Measurements from ENCODE around the gene TTN. TPM values are rescaled to one million over a fixed set of nuclear protein-coding genes. Genes with fewer than 3 reads are reported as not detected.

Gene TTN
- total RNA-seq, 1 donor from 2014 or later, result 2.0 TPM

DNA sequence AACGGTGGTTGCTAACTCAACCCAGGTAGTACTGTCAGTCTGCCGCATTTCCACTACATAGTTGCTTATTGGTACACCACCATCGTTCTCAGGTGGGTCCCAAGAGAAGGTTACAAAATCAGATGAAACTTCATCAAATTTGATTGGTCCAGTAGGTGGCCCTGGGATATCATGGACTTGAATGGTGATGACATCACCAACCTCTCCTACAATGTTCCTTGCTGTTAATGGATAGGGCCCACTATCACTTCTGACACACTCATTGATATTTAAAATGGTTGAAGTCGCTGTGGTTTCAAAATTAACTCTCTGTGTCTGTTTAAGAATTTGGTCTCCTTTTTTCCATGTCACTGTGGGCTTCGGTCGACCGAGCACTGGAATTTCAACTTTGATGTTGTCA lies 232.4 kb downstream of the TTN start:
- peaks cover 0 to 49% of the 10 kb centered on the region in 2 donors for H3K36me3 ChIP-seq
- intact Hi-C loops (cut with DNase I), result no loop called here

DNA sequence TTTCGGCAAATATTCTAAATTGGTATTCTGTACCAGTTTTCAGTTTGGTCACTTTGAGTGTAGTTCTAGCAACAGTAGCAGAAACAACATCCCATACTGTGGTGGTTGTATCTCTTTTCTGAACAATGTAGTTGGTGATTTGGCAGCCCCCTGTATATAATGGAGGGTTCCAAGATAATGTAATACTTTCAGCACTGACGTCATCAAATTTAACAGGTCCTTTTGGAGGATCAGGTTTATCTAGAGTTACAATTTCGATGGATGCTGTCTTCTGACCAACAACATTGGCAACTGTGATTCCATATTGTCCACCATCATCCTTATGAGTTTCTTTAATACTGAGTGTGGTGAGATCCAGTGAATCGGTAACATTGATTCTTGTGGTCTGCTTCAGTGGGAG lies 239.0 kb downstream of the TTN start:
- DNase-seq (ENCODE audit: extremely low spot score in 2 of 2), result no peak
- TF ChIP-seq, protein P1, sequence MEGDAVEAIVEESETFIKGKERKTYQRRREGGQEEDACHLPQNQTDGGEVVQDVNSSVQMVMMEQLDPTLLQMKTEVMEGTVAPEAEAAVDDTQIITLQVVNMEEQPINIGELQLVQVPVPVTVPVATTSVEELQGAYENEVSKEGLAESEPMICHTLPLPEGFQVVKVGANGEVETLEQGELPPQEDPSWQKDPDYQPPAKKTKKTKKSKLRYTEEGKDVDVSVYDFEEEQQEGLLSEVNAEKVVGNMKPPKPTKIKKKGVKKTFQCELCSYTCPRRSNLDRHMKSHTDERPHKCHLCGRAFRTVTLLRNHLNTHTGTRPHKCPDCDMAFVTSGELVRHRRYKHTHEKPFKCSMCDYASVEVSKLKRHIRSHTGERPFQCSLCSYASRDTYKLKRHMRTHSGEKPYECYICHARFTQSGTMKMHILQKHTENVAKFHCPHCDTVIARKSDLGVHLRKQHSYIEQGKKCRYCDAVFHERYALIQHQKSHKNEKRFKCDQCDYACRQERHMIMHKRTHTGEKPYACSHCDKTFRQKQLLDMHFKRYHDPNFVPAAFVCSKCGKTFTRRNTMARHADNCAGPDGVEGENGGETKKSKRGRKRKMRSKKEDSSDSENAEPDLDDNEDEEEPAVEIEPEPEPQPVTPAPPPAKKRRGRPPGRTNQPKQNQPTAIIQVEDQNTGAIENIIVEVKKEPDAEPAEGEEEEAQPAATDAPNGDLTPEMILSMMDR (IDR thresholded peaks at IDR 0.05), result no peak
- TF ChIP-seq POLR2A (IDR thresholded peaks at IDR 0.05), result no peak
- TF ChIP-seq POLR2AphosphoS5 (IDR thresholded peaks at IDR 0.05; ENCODE audit: insufficient read depth in 1 of 2, low read depth in 1 of 2), result no peak
- H3K4me1 ChIP-seq, result no peaks in the 10 kb centered on the region
- H3K27me3 ChIP-seq, result no peaks in the 10 kb centered on the region
- no peaks in the 10 kb centered on the region for H3K9me3 ChIP-seq
- no peak overlapping the region for H3K27ac ChIP-seq
- no peak overlapping the region for H3K4me3 ChIP-seq
- intact Hi-C loops (cut with DNase I), result no loop called here
- peaks cover 0 to 51% of the 10 kb centered on the region in 2 donors for H3K36me3 ChIP-seq

More for the DNA sequence above, 232.4 kb downstream of the TTN start:
- no peaks in the 10 kb centered on the region for H3K4me1 ChIP-seq
- TF ChIP-seq POLR2AphosphoS5 (IDR thresholded peaks at IDR 0.05; ENCODE audit: insufficient read depth in 1 of 2, low read depth in 1 of 2) (no peak), POLR2A (IDR thresholded peaks at IDR 0.05) (no peak)
- TF ChIP-seq, protein P1 (IDR thresholded peaks at IDR 0.05), result no peak
- H3K9me3 ChIP-seq, result no peaks in the 10 kb centered on the region
- no peak for DNase-seq (ENCODE audit: extremely low spot score in 2 of 2)
- H3K27me3 ChIP-seq, result no peaks in the 10 kb centered on the region
- no peak overlapping the region for H3K4me3 ChIP-seq
- H3K27ac ChIP-seq, result no peak overlapping the region

DNA sequence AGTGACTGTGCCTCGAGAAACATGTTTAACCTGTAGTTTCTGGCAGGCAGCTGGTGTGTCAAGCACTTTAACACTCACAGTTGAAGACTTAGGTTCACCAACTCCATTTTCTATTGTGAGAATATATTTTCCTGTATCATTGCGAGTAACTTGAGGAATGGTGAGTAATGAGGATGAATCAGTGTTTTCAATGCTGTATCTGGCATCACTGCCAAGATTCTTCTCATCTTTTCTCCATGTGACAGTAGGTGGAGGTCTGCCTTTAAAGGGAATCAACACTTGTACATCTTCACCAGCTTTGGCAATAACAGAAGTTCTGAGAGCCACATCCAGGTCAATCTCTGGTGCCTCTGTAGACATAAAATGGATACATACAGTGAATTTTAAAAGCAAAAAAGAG lies 254.2 kb downstream of the TTN start:
- intact Hi-C loops (cut with DNase I), result no loop called here
- no peaks in the 10 kb centered on the region for H3K9me3 ChIP-seq
- peaks cover 0 to 7% of the 10 kb centered on the region in 2 donors for H3K36me3 ChIP-seq
- no peaks in the 10 kb centered on the region for H3K4me1 ChIP-seq
- no peak for DNase-seq (ENCODE audit: extremely low spot score in 2 of 2)
- TF ChIP-seq POLR2AphosphoS5 (IDR thresholded peaks at IDR 0.05; ENCODE audit: insufficient read depth in 1 of 2, low read depth in 1 of 2) (no peak), POLR2A (IDR thresholded peaks at IDR 0.05) (no peak)
- TF ChIP-seq, protein P1 (IDR thresholded peaks at IDR 0.05), result no peak
- no peak overlapping the region for H3K27ac ChIP-seq
- no peak overlapping the region for H3K4me3 ChIP-seq
- no peaks in the 10 kb centered on the region for H3K27me3 ChIP-seq

DNA sequence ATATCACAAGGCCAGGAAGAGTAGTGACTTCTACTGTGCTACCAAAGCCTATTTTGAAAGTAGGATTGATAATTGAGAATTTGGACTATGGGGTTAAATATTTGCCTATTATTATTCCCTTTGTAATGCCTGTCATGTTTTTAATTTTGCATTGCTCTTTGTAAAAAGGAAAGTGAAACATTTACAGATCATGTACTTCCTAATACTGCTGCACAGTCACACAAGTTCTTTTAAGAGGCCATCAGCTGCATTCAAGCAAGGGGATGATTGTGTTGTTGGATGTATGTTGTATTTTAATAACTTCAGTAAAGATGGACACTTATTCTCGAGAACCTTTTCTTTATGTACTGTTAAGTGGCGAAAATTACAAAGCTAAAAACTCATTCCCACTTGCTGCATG lies 256.9 kb downstream of the TTN start:
- H3K27me3 ChIP-seq, result no peaks in the 10 kb centered on the region
- H3K27ac ChIP-seq, result no peak overlapping the region
- peaks cover 0 to 17% of the 10 kb centered on the region in 2 donors for H3K36me3 ChIP-seq
- intact Hi-C loops (cut with DNase I), result no loop called here
- no peaks in the 10 kb centered on the region for H3K9me3 ChIP-seq
- no peaks in the 10 kb centered on the region for H3K4me1 ChIP-seq
- TF ChIP-seq POLR2AphosphoS5 (IDR thresholded peaks at IDR 0.05; ENCODE audit: insufficient read depth in 1 of 2, low read depth in 1 of 2) (no peak), POLR2A (IDR thresholded peaks at IDR 0.05) (no peak)
- TF ChIP-seq, protein P1 (IDR thresholded peaks at IDR 0.05), result no peak
- H3K4me3 ChIP-seq, result no peak overlapping the region
- DNase-seq (ENCODE audit: extremely low spot score in 2 of 2), result no peak

DNA sequence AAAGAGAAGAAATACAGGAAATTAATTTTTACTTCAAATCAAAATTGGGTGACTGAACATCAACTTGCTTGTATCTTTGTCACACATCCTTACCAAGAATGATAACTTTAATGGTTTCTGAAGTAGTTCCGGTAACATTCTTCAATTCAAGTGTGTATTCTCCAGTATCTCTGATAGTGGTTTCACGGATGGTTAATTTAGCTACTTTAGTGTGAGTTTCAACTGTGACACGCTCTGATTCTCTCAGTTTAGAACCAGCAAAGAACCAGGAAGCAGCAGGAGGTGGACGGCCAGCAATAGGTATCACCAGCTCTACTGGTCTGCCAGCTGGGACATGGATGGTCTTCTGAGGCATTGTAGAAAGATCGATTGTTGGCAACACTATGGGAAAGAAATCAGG lies 264.7 kb downstream of the TTN start:
- H3K27me3 ChIP-seq, result no peaks in the 10 kb centered on the region
- intact Hi-C loops (cut with DNase I), result no loop called here
- TF ChIP-seq POLR2A (IDR thresholded peaks at IDR 0.05) (no peak), POLR2AphosphoS5 (IDR thresholded peaks at IDR 0.05; ENCODE audit: insufficient read depth in 1 of 2, low read depth in 1 of 2) (no peak)
- TF ChIP-seq, protein P1 (IDR thresholded peaks at IDR 0.05), result no peak
- H3K36me3 ChIP-seq, result peaks cover 0 to 40% of the 10 kb centered on the region in 2 donors
- peak in 1 of 2 donors; percentile 20 for DNase-seq (ENCODE audit: extremely low spot score in 2 of 2)
- H3K27ac ChIP-seq, result no peak overlapping the region
- no peak overlapping the region for H3K4me3 ChIP-seq
- H3K4me1 ChIP-seq, result no peaks in the 10 kb centered on the region
- H3K9me3 ChIP-seq, result no peaks in the 10 kb centered on the region

All from vagina (tissue), 2 donors.